ENCODE data around the gene CTXN1.
"Not testable (repeated sequence)": the region's sequence is repeated elsewhere in the genome, so short reads cannot be mapped to it uniquely, and the experiment has no call there.

- not testable (repeated sequence) for TF ChIP-seq CTCF (IDR thresholded peaks at IDR 0.05; ENCODE audit: insufficient read depth, low read length, poor library complexity, severe bottlenecking); EZH2phosphoT487 (conservative IDR thresholded peaks at IDR 0.05; ENCODE audit: low read length)
Observed at GRCh38 chr19:7930030-7930429, 4.1 kb upstream of the CTXN1 start.
